Umbilical cord (tissue), 2 donors: ENCODE results near the gene CAMTA2. TPM values are rescaled to one million over a fixed set of nuclear protein-coding genes. Genes with fewer than 3 reads are reported as not detected.
A peak's percentile ranks its signal among the peaks of the same experiment; 100 is the strongest.

Source experiments
- DNase-seq: peaks from one replicate; pipeline ENCODE4 v3.0.0-alpha.2; 2015; ENCODE audit warnings: low spot score
- total RNA-seq: library from RNA; depleted of rRNA; stranded (reverse); fragments of >200 nt; gene quantifications from one replicate; pipeline ENCODE4 v1.2.3, GENCODE V29; 2014; ENCODE audit warnings: low replicate concordance; ENCODE audit not compliant: insufficient read depth

Gene CAMTA2
- total RNA-seq, 1 donor from 2014 or later: 1.7 TPM

DNA sequence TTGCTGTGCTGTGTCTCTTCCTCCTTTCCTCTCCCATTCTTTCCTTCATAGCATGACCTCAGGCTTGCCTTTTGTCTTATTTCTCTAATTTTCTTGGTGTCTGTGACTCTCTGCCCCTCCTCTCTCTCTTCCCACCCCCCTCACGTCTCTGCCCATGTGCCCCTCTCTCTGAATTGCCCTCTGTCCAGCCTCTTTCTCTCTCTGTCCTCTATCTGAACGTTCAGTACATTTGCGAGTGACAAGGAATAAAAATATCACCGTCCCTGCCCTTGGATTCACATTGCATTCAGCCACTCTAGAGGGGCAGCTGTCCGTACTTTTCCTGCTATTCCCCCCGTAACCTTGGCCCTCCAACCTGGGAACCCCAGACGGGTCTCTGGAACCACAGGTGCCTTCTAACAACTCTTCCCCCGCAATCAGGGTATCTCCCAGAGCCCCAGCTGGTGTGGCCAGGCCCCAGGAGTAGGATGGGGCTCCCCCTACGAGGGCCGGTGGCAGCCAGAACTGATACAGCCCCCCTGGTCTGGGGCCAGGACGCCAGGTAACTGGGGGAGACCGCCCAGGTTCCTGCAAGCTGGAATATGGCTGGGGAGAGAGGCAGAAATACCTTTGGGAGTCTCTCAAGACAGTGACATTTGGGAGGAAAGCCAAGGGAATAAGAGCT, 12.1 kb upstream of the CAMTA2 start:
- no peak for DNase-seq

DNA sequence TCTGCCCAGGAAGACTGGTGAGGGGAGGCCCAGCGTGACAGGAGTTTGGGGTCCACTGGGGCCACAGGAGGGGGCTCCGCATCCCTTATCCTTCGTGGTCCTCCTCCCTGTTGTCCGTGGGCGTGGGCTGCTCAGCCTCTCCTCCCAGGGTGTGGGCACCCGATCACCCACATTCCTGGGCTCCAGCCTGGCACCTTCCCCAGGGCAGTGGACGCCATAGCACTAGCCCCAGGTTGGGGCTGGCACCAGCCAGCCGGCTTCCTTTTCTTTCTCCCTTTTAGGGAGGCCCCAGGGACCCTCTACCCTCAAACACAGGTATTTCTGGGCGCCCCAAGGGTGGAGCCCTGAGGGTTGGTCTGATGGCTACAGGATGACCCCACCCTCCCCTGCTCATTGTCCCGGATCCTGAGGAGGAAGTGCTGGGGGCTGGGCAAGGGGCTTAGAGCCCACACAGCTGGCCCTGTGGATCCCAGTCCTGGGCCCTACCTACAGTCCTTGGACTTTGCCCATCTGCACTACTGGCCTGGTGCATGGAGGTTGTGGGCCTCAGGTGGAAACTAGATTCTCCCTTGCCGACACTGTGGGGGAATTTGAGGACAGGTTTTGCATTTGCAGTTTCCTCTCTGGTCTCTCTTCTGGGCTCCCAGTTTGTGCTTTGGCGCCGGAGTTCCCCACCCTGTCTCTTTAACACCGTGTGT, 11.4 kb upstream of the CAMTA2 start:
- no peak for DNase-seq

DNA sequence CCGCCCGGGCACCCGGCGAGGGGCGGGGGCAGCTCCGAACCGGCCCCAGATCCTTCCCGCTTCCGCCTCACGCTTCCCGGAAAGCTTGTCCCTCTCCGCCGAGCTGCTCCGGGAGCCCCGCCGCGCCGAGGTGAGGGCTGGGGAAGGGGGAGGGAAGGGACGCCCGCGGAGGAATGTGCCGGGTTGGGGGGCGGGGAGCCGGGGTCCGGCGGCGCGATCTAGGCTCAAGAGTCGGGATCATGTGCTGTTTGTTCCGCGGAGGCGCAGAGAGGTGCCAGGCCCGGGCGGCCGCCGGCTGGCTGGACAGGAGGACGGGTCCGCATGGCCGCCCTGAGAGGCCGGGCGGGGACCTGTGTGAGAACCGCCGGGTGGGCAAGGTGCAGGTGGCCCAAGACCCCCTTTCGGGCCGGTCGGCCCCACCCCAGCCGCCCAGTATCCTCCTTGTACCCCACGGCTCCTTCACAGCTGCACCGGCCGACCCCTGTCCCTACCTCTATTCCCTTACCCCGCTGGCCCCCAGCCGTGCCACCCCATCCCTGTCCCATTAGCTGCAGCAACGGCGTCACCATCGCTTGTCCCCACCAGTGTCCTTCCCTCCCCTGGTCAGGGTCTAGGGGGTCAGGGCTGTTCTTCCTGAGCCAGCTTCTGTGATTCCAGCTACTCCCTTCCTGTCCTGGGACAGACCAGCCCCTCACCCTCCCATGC, 10.7 kb upstream of the CAMTA2 start:
- no peak for DNase-seq

DNA sequence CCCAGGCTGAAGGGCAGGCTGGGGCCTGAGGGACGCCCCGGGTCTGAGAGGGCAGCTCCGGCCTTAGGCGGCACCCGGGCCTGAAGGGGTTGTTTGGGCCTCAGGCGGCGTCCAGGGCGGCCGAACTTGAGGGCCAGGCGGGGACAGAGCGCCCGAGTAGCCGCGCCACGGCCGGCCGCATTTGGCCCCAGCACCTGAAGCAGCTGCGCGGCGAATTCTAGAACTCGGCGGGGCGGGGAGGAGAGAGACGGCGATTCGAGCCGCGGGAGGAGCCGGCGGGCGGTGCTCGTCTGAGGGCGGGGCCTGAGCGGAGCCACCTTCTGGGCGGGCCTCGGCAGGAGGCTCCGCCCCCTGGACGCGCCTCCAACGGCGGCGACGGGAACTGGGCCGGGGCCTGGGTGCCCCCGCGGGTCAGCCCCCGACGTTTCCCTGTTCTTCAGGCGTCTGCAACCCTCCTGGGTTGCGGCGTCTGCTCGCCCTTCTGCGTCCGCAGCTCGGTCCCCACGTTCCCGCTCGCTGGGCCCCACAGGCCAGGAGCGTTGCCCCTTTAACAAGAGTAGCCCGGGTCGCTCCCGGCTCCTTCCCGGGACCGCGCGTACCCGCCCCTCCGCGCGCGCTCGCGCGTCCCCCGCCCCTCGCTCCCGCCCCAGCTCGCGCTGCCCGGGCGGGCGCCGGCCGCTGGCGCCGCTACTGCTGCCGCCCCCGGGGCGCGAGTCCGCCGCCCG, 10.0 kb upstream of the CAMTA2 start, which contains the start of the genes INCA1 and KIF1C:
INCA1 (minus strand) TSS at position 221 of the 725 bp plus-strand sequence. CDS start 3,085 bp downstream, outside the sequence.
KIF1C (plus strand) TSS at position 649 of the 725 bp plus-strand sequence. CDS start 2,297 bp downstream, outside the sequence.
- DNase-seq: peak; percentile 95

DNA sequence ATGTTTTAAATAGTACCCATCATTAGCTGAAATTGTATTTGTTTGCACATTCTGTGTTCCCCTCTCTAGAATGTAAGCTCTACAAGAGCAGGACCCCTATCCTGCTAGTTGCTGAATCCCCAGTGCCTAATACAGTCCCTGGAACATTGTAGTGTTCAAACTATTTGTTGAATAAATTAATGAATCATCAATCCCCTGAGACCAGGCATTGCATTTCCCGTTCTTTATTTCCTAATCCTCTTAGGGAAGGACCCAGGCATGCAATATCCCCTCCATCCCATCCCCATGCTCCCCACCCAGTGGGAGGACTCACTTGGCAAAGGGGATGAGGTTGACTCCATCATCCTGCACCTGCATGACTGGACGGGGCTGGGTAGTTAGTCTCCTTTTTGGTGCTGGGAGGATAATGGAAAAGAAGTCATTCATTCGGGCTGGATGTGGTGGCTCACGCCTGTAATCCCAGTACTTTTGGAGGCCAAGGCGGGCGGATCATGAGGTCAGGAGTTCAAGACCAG, 6.7 kb upstream of the CAMTA2 start:
- no peak for DNase-seq

DNA sequence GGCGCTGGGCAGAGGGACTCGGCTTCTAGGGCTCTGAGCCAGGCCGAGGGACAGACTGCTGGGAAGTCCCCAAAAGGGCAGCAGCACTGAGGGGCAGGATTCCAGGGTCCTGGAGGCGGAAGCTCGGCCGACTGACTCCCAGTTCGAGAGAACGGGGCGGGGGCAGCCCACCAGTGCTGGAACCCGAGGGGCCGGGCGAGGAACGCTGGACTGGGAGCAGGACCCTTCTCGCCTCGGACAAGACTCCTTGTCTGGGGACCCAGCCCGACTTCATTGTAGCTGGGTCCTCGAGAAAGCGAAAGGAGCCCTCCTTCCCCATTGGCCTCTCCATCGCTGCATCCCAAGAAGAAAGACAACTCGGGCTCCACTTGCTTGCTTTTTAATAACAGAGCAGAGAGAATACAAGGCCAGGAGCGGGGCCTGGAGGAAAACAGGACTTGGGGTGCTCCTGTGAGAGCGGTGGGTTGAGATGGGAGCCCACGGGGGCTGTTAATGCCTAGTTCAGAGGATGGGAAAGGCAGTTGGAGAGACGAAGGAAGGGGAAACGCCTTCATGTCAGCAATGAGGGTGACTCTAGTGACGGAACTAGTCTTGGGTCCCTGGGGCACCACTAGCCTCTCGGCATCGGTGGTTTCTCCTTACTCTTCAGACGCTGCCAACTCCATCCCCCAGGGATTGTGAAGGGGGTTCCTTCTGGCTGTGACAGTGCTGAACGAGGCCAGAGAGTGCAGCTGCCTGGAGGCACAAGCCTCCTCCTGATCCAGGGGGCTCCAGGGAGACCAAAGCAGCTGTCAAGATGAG, 492 bp upstream of the CAMTA2 start:
- DNase-seq: no peak

DNA sequence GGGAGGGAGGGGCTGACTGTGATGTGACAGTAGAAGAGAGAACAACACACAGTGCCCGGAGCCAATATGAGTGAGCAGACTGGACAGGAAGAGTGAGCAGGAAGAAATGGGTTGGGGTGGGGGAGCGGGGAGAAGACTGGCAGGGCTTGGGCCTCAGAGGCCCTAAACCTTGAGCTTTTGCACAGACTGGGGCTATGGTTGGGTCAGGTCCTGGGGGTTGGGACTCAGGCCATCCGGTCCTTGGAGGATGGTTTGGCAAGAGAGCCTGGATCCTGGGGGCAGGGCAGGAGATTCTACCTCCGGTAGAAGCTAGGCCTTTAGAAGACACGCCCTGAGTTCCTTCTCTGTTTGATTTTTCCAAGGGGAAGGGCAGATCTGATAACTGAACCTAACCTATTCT, 1.1 kb downstream of the CAMTA2 start:
- DNase-seq: no peak

DNA sequence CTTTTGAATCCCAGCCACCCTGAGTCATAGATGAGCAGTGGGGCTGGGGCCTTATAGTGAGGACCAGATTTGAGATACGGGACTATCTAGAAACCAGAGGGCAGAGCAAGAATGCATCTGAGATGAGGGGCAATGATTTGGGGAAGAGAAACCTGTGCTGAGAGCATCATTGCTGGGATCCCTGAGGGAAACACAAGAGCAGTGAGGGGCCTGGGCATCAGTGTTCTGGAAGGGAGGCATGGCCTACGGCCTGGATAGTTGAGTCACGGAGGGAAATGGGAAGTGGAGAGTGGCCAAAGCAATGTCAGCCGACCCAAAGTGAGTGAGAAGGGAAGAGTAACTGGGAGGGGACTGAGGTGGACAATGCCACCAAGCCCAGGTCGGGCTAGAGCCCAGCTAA, 5.2 kb downstream of the CAMTA2 start:
- DNase-seq: no peak

DNA sequence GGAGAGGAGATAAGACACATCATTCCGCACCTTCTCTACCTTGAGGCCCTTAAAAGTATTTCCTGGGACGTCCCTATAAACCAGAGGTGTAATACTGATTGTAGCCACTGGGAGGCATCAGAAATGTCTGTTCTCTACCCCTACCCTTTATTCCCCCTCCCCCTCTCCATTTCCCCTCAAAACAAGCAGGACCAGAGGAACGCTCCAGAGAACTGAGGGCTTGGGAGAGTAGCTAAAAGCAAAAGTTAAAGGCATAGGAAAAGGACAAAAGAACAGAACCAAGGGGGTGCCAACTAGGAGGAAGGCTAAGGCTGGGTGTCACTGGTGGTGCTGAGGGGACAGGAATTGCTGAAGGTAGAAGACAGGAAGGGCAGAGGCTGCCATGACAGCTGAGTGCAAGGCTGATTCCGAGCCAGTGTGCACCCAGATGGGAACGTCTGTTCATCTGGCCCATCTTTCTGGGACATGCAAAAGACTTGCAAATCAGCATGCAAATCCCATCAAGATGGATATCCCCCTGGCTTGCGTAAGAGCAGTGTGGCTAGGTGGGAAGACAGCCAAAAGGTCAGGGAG, 6.7 kb downstream of the CAMTA2 start:
- peak; percentile 62 for DNase-seq

DNA sequence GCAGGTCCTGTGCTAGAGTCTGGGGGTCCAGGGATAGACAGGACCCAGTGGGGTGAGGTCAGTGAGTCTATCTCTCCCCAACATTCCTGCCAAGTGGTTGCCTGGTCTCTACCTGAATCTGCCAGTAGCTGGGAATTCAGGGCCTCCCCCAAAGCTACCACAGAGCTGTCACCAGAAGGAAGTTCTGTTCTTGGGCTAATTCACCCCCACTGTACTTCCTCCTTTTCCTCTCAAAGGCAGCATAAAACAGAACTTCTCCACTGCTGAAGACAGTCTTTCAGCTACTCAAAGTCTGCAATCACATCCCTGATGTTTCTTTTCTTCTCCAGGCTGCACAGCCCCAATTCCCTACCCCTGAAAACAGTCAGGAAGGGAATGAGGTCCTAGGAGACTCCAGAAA, 8.7 kb downstream of the CAMTA2 start:
- DNase-seq: no peak

DNA sequence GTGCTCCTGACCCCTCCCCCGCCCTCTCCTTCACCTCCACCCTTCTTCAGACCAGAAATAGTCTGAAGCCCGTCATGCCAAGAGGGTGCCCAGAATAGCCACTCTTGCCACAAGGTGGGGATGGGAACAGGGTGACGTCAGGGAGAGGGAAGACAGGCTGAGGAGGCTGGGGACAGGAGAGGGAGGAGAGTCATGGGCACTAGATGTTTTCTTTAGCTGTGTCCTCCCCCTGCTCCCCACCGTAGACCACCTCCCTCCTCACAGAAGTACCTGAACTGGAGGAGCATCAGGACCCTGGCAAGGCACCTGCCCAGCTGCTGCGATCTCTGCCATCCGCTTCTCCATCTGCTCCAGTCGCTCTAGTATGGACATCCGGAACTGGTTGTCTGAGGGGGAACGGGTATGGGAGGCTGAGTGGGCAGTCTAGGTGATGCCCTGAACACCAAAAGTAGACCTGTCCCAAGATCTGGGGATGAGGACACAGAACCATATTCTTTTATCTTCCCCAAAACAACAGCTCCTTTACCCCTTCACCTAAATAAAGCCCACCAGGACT, 13.3 kb downstream of the CAMTA2 start:
- DNase-seq: no peak

DNA sequence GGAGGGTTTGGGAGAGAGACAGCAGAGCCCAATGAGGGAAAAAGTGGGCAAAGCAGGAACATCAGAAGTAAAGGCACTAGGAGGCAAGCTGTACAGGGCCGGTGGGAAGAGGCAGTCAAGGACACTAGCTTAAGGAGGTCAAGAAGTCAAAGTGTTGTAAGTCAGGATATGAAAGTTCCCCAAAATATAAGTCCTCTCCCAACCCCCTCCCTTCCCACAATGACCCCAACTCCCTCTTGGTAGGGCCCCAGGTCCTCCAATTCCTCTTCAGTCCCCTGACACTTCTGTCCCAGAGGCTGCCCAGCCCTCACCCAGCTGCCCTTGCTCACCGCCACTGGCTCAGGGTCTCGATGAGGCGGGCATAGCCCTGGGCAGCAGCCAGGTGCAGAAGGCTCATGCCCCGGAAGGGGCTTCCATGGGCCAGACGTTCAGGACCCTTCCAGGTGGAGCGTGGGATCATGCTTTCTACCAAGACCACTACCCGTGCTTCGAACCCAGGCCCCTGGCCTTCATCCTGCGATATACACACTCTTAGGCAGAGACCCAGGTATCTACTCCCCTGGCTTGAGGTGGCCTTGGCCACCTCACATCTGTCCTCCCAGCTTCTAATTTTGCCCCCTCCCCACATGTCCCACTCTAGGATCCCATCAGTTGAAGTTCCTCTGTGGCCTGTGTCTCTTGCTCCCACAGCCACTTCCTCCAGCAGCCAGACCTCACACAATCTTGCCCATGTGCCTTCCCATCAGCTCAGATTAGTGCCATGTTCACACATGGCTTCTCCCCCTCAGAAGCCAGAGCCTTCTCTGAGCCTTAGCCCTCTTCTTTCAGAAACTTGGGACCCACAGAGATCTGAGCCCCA, 14.0 kb downstream of the CAMTA2 start:
- DNase-seq: no peak

DNA sequence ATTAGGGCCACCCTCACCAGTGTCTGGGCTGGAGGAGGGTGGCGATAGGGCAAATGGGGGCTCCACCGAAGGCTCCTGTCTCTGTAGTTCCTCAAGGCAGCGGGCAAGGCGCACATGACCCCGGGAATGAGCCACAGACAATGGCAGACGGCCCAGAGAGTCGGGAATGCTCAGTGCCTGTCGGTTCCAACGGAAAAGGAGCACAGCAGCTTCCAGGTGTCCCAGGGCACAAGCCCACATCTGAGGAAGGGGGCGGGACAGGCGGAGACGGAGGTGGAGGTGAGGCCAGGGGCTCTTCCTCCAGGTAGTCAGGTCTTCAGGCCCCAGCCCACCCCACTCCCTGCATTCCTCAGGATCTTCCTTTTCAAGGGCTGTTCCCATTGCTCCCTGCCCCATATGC, 14.7 kb downstream of the CAMTA2 start:
- DNase-seq: no peak

DNA sequence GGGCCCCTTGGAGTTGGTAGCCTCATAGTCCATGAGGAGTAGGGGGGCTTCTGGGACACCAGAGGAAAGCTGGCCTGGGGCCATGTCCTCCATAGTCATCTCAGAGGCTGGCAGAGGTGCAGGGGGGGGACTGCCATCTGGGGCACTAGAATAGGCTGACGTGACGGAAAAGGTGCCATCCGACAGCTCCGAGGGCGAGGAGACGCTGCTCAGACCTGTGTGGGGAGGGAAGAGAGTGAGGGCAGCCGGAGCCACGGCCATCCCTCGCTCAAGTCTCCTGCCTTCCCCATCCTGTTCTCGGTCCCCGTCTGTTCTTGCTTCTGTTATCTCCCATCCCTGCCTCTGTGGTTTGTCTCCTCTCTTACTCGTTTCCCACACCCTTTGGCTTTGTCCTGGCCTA, 15.2 kb downstream of the CAMTA2 start:
- no peak for DNase-seq

DNA sequence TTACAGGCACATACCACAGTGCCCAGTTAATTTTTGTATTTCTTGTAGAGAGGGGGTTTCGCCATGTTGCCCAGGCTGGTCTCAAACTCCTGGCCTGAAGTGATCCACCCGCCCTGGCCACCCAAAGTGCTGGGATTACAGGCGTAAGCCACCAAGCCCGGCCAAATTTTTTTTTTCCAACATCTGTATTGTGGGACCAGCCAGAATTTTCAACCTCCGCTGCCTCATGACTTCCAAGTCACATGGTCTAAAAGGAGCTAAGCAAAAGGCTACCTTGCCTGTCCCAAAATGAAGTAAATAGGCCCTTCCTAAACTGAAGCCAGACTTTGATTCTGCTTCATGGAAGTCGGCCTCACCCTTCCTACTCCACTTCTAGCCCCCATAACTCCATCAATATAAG, 15.6 kb downstream of the CAMTA2 start:
- DNase-seq: no peak

DNA sequence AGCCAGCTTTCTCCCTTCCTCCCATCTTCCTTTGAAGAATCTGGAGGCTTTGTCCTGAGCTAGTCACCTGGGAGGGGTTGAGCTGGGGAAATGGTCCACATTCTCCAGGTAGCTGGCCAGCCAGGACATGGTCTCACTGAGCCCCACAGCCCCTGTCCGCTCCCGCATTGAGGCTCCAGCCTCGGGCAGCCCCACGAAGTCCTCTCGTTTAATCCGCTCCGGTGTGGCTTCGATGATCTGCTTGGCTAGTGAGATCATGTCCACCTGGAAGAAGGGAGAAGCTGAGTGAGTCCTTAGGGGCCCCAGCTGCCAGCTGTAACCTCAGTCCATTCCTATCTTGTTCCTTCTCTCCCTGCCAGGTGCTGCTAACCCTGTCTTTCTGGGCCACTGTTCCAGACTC, 17.2 kb downstream of the CAMTA2 start:
- DNase-seq: no peak

DNA sequence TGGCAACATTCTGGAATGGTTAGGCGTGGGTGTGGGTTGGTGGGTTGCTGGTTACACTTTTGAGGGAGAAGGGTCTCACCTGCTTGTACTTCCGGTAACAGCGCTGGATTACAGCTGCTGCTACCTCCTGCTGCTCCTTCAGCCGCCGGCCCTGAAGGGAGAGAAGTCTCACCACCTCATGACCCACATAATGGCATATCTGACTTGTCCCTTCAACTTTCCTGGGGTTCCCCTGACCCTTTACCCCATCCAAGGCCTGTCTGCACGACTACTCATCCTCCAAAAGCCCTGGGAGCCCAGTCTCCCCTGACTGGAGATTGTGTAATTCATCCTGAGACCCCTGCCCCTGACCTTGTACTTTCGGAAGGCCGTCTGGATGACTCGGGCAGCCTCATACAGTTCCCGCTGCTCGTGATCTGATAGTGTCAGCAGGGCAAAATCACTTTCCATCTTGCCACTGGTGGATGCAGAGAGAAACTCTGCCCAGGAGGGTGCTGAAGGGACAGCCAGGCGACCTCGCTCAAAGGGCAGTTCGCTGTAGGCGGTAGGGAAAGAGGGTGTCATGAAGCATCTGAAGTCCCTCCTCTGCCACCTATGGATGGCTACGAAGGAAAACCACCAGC, 17.8 kb downstream of the CAMTA2 start:
- DNase-seq: no peak

DNA sequence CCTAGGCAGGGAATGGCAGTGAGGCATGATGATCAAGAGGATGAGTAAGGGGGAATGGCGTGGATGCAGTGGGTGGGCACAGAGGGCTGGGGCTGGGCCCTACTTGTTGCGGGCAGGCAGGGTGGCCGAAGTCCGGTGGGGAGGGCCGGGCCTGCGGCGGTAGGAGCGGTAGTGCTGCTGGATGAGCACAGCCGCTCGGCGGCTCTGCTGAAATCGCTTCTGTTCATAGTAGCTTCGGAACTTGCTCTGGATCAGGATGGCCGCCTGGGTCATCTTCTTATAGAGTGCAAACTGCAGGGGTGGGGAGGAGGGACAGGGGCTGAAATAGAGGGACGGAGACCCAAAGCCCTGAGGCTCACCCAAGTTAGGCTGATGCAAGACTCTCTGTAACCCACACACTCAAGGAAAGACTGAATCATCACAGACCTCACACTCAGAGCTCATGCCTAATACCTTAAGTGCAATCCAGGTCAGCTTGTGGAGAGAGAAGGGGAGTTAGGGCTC, 18.4 kb downstream of the CAMTA2 start:
- DNase-seq: peak; percentile 71
